Left lung (tissue), 10 donors: ENCODE data around the gene NSL1. TPM values are rescaled to one million over a fixed set of nuclear protein-coding genes. Genes with fewer than 3 reads are reported as not detected.

Experiments
- ATAC-seq: fragments of 200-7000 bp; cut with Tn5 transposase; one replicate; pipeline ENCODE4 v1.9.1; 2020; ENCODE audit warnings: moderate library complexity
- DNase-seq, 4 donors: peaks; one replicate each; pipeline ENCODE4 v3.0.0-alpha.2; 2013 to 2020
- H3K27ac ChIP-seq, 2 donors: fragments of 200-600 bp; sonication (generic) in 1 of 2; one replicate each; pipeline versions ENCODE4 v1.5.0 to v1.8.0; 2020 to 2021
- H3K27me3 ChIP-seq, 2 donors: fragments of 200-600 bp; sonication (generic) in 1 of 2; one replicate each; pipeline versions ENCODE4 v1.5.0 to v1.8.0; 2020 to 2021
- H3K36me3 ChIP-seq, 2 donors: fragments of 200-600 bp; sonication (generic) in 1 of 2; one replicate each; pipeline versions ENCODE4 v1.5.0 to v1.8.0; 2020 to 2021
- H3K4me1 ChIP-seq, 2 donors: fragments of 200-600 bp; one replicate each; pipeline ENCODE4 v1.8.0; 2021
- H3K4me3 ChIP-seq, 2 donors: fragments of 200-600 bp; sonication (generic) in 1 of 2; one replicate each; pipeline versions ENCODE4 v1.5.0 to v1.8.0; 2020 to 2021; ENCODE audit warnings: mild to moderate bottlenecking in 1 of 2
- H3K9me3 ChIP-seq, 2 donors: fragments of 200-600 bp; sonication (generic) in 1 of 2; one replicate each; pipeline versions ENCODE4 v1.5.0 to v1.8.0; 2020 to 2021
- intact Hi-C, 2 donors: fragments of 100-400 bp; cut with DNase I; formaldehyde crosslinking; loops; one replicate each; pipeline versions ENCODE4 v1.11.2 to v1.14.2; 2022
- polyA plus RNA-seq, 6 donors: library from polyadenylated mRNA; unstranded; fragments of 120-200 nt; gene quantifications; one replicate each; pipeline ENCODE4 v1.2.1, GENCODE V29; 2013; ENCODE audit not compliant: insufficient read length in 6 of 6
- total RNA-seq, 2 donors: library from RNA; stranded (reverse); fragmentation: NEBNext Ultra II Directional; extraction: Animal tissue kit (Norgen Biotek cat#: 25700); gene quantifications; one replicate each; pipeline ENCODE4 v1.2.1, GENCODE V29; 2021
- TF ChIP-seq, protein P1 (sequence below), 2 donors: fragments of 200-600 bp; sonication (generic) in 1 of 2; IDR thresholded peaks; one replicate each; pipeline versions ENCODE4 v1.5.0 to v1.8.0; 2021; ENCODE audit warnings: antibody characterized with exemption in 2 of 2
- donor health status: DM: no; HTN: yes; CAD: no.
- donor health status: DM: no; HTN: no; CAD: no.

Gene NSL1
- total and polyA plus RNA-seq, 8 donors: 31.1 to 43.7 (median 41.3) TPM

DNA sequence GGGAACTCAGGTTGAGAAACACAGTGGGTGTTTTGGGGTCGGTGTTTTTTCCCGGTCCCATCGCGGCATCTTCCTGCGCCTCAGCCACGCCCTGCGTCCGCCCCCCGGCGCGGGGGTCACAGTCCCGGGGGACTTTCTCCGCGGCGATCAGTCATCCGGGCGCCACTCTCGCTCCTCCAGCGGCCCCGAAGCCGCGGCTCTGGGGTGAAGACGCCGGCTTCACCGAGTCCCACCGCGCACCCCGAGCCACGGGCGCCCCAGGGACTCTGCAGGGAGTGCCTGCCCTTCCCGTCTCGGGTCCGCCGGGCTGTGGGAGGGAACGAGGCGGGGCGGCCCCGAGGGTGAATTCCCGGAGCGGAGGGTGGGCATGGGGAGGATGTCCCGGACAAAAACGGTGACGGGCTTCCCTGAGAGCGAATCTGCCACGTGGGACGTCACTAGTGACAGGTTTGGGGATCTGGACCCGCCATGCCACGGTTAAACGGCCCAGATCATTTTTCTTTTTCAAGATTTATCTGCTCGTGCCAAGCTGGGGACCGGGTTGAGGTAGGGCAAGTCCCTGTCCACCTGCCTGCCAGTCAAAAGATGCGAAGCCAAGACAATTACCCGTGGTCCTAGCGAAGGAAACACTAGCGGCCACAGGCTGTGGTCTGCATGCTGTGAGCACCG is 91.2 kb downstream of the NSL1 start:
- Histone ChIP-seq H3K4me3 (peak overlapping the region; percentile 47 to 64), H3K4me1 (peaks cover 4 to 40% of the 10 kb centered on the region in 2 donors), H3K36me3 (no peaks in the 10 kb centered on the region), H3K27me3 (peaks cover 0 to 29% of the 10 kb centered on the region in 2 donors), H3K27ac (peak overlapping the region; percentile 61 to 77), H3K9me3 (no peaks in the 10 kb centered on the region)
- ATAC-seq (peak; percentile 50), DNase-seq (peak in 2 of 4 donors; percentile 33 to 87)
- intact Hi-C loops: no loop called here
- TF ChIP-seq, protein P1, sequence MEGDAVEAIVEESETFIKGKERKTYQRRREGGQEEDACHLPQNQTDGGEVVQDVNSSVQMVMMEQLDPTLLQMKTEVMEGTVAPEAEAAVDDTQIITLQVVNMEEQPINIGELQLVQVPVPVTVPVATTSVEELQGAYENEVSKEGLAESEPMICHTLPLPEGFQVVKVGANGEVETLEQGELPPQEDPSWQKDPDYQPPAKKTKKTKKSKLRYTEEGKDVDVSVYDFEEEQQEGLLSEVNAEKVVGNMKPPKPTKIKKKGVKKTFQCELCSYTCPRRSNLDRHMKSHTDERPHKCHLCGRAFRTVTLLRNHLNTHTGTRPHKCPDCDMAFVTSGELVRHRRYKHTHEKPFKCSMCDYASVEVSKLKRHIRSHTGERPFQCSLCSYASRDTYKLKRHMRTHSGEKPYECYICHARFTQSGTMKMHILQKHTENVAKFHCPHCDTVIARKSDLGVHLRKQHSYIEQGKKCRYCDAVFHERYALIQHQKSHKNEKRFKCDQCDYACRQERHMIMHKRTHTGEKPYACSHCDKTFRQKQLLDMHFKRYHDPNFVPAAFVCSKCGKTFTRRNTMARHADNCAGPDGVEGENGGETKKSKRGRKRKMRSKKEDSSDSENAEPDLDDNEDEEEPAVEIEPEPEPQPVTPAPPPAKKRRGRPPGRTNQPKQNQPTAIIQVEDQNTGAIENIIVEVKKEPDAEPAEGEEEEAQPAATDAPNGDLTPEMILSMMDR (IDR thresholded peaks at IDR 0.05): no peak

DNA sequence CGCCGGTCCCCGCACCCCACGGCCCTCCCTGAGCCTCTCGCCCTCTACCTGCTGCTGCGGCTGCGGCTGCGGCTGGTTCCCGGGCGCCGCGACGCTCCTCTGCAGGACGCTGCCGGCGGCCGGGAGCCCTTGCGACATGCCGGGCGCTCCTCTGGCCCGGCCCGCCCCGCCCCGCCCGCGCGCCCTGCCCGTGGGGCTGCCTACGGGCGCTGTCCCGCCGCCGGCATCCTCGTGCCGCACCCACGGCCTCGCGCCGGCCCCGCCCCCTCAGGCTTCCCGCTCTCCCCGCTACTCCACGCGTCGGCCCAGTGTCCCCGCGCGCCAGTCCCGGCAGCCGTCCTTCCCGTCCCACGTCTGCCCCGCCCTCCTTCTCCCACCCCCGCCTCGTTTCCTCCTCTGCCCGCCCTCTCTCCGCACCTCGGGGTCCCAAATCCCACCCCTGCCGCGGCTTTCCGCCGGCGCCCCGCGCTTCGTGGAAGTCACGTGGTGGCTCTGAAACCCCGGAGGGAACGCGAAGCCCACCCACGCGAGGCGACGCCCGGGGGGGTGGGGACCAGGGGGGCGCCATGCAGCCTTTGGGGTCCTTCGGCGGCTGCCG is 91.9 kb downstream of the NSL1 start, which contains the start of gene BATF3:
Gene BATF3 (minus strand): TSS at position 216 of the 598 bp plus-strand sequence. CDS start 78 bp downstream, at position 138.
- peak; percentile 49 for ATAC-seq
- H3K4me1 ChIP-seq: peaks cover 4 to 40% of the 10 kb centered on the region in 2 donors
- intact Hi-C loops: no loop called here

DNA sequence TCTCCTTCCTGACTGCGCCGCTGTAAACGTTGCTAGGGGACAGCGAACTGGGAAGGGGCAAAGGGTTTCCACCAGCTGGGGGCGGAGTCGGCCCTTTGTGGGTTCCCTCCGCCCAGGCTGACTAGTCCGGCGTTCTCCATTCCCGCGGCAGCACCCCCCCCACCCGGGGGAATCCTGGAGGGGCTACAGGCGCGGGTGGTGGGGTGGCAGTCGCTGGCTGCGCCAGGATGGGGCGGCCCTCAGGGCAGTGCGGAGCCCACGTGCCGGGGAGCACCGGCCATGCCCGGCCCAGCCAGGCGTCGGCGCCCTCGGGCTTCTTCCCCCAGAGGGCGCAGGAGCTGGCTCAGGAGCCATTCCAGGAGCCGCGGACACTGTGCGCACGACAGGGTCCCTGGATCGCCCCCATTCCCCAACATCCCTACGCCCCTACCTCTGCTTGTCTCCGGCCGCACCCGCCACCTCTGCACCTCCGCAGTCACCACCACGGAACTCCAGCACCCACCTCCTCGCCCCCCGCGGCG is 92.4 kb downstream of the NSL1 start:
- Histone ChIP-seq H3K9me3 (no peaks in the 10 kb centered on the region), H3K4me3 (peak overlapping the region; percentile 47 to 64), H3K36me3 (no peaks in the 10 kb centered on the region), H3K27me3 (peaks cover 0 to 36% of the 10 kb centered on the region in 2 donors), H3K4me1 (peaks cover 4 to 40% of the 10 kb centered on the region in 2 donors), H3K27ac (peak overlapping the region in 1 of 2 donors; percentile 77)
- peak; percentile 77 for ATAC-seq
- TF ChIP-seq, protein P1 (IDR thresholded peaks at IDR 0.05): peak; percentile 28 to 45
- intact Hi-C loops: no loop called here
- DNase-seq: peak in 3 of 4 donors; percentile 33 to 90 (median 50)

More for the DNA sequence above, 91.9 kb downstream of the NSL1 start, which contains the start of gene BATF3:
- Histone ChIP-seq H3K36me3 (no peaks in the 10 kb centered on the region), H3K9me3 (no peaks in the 10 kb centered on the region), H3K27me3 (peaks cover 0 to 32% of the 10 kb centered on the region in 2 donors), H3K4me3 (peak within 1 kb of the TSS; percentile 47 to 64), H3K27ac (peak within 1 kb of the TSS; percentile 61 to 77)
- TF ChIP-seq, protein P1 (IDR thresholded peaks at IDR 0.05): no peak
- peak; percentile 36 to 93 (median 52) for DNase-seq

DNA sequence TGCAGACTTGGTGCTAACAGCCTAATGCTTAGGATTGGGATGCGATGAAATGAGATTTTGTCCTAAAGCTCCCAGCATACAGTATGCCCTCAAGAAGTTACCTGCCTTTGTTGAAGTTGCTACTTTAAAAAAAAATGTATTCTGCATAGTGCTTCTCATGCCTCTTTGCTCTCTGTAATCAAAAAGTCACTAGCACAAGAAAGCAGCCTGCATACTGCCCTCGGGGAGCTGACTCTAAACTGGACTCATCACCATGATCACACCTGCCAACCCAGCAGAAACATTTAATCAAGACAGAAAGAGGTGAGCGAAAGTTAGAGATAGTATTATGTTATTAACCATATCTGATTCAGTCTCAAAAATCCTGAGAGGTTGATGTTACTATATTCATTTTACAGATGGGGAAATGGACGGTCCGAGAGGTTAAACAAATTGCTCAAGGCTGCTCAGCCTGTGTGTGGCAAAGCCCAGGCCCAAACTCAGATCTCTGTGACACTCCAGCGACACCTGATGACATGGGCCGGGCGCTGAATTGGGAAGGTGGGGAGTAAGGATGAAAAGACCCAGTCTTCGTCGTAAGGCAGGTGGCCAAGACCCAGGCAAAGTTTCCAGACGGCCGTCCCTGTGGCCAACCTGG is 93.0 kb downstream of the NSL1 start:
- peak overlapping the region in 1 of 2 donors; percentile 64 for H3K4me3 ChIP-seq
- TF ChIP-seq, protein P1 (IDR thresholded peaks at IDR 0.05): no peak
- ATAC-seq: no peak
- peaks cover 0 to 36% of the 10 kb centered on the region in 2 donors for H3K27me3 ChIP-seq
- H3K27ac ChIP-seq: peak overlapping the region in 1 of 2 donors; percentile 77
- peaks cover 0 to 2% of the 10 kb centered on the region in 2 donors for H3K36me3 ChIP-seq
- H3K4me1 ChIP-seq: peaks cover 4 to 40% of the 10 kb centered on the region in 2 donors
- no peaks in the 10 kb centered on the region for H3K9me3 ChIP-seq
- intact Hi-C loops: no loop called here
- no peak for DNase-seq
